GM18505 (cell line): ENCODE results near the gene IFTAP.

Experiments used
- ATAC-seq: cut with Tn5 transposase; IDR thresholded peaks from one replicate; pipeline ENCODE4 v1.9.1; 2021; ENCODE audit not compliant: unreplicated experiment
- POLR2A ChIP-seq: IDR thresholded peaks from 4 replicates; pipeline ENCODE4 v1.6.1; 2011; ENCODE audit warnings: borderline replicate concordance; ENCODE audit not compliant: insufficient read depth, insufficient read length; ENCODE audit errors: extremely low read depth

IFTAP gene

GRCh38 chr11:36695111-36695510 lies 100.8 kb downstream of the IFTAP start:
- no peak for ATAC-seq

GRCh38 chr11:36695571-36695970 lies 101.3 kb downstream of the IFTAP start:
- no peak for ATAC-seq
- TF ChIP-seq POLR2A: no peak

More at GRCh38 chr11:36695111-36695510, 100.8 kb downstream of the IFTAP start:
- no peak for TF ChIP-seq POLR2A

GRCh38 chr11:36696550-36696949 lies 102.2 kb downstream of the IFTAP start:
- TF ChIP-seq POLR2A: no peak
- no peak for ATAC-seq

- ATAC-seq: no peak
Observed at GRCh38 chr11:36699271-36699670, 105.0 kb downstream of the IFTAP start.

GRCh38 chr11:36700246-36700645 lies 105.9 kb downstream of the IFTAP start:
- no peak for ATAC-seq
- TF ChIP-seq POLR2A: no peak

More at GRCh38 chr11:36699271-36699670, 105.0 kb downstream of the IFTAP start:
- TF ChIP-seq POLR2A: no peak

- ATAC-seq: peak; percentile 80
- TF ChIP-seq POLR2A: no peak
Observed at GRCh38 chr11:36702330-36703054, 108.2 kb downstream of the IFTAP start.

- ATAC-seq: peak; percentile 56
- no peak for TF ChIP-seq POLR2A
Observed at GRCh38 chr11:36703055-36703404, 108.7 kb downstream of the IFTAP start.
